Spleen (tissue), 11 donors: ENCODE data around the gene MYD88. TPM values are rescaled to one million over a fixed set of nuclear protein-coding genes. Genes with fewer than 3 reads are reported as not detected.

Experiments
- DNase-seq: peaks from one replicate; pipeline ENCODE4 v3.0.0-alpha.2; 2020
- H3K27ac ChIP-seq, 8 donors: fragments of 200-600 bp; sonication (generic) in 7 of 8; 1 replicate in 4 of 8; 2 replicates in 4 of 8; pipeline versions ENCODE4 v1.5.0 to v1.8.0; 2016 to 2021; ENCODE audit warnings: inconsistent platforms in 4 of 8, mild to moderate bottlenecking in 4 of 8, moderate library complexity in 1 of 8
- H3K27me3 ChIP-seq, 7 donors: fragments of 200-600 bp; sonication (generic) in 6 of 7; replicated peaks in 1 of 7; 1 replicate in 4 of 7; 2 replicates in 3 of 7; pipeline versions ENCODE4 v1.5.0 to v1.8.0; 2016 to 2021; ENCODE audit warnings: inconsistent platforms in 3 of 7, mild to moderate bottlenecking in 1 of 7
- H3K36me3 ChIP-seq, 6 donors: fragments of 200-600 bp; sonication (generic) in 5 of 6; 1 replicate in 4 of 6; 2 replicates in 2 of 6; pipeline versions ENCODE4 v1.5.0 to v1.8.0; 2016 to 2021; ENCODE audit warnings: inconsistent platforms in 2 of 6
- H3K4me1 ChIP-seq, 6 donors: fragments of 200-600 bp; sonication (generic) in 5 of 6; 1 replicate in 3 of 6; 2 replicates in 3 of 6; pipeline versions ENCODE4 v1.5.0 to v1.8.0; 2016 to 2021; ENCODE audit warnings: inconsistent platforms in 3 of 6
- H3K4me3 ChIP-seq, 8 donors: fragments of 200-600 bp; sonication (generic) in 7 of 8; 1 replicate in 4 of 8; 2 replicates in 4 of 8; pipeline versions ENCODE4 v1.5.0 to v1.8.0; 2016 to 2021; ENCODE audit warnings: inconsistent platforms in 4 of 8, mild to moderate bottlenecking in 4 of 8, moderate library complexity in 2 of 8
- H3K9me3 ChIP-seq, 8 donors: fragments of 200-600 bp; sonication (generic) in 7 of 8; 1 replicate in 4 of 8; 2 replicates in 4 of 8; pipeline versions ENCODE4 v1.5.0 to v1.8.0; 2016 to 2021; ENCODE audit warnings: inconsistent platforms in 4 of 8
- POLR2A ChIP-seq, 3 donors: fragments of 450-650 bp; IDR thresholded peaks; one replicate each; pipeline ENCODE4 v1.5.1; 2017; ENCODE audit warnings: antibody characterized with exemption in 3 of 3, mild to moderate bottlenecking in 1 of 3
- POLR2AphosphoS5 ChIP-seq, 3 donors: sonication (generic); formaldehyde crosslinking; IDR thresholded peaks; one replicate each; pipeline ENCODE4 v1.5.1; 2017; ENCODE audit warnings: antibody characterized with exemption in 3 of 3
- WGBS, 5 donors: extraction: QIAGEN DNeasy Blood & Tissue Kit in 3 of 5; methylation state at CpG; one replicate each; pipeline versions ENCODE4 v1.1.5 to v1.1.7; 2013 to 2018; 5-methylcytosine and 5-hydroxymethylcytosine counted together
- intact Hi-C: fragments of 100-400 bp; cut with DNase I; formaldehyde crosslinking; loops from one replicate; pipeline ENCODE4 v1.15.0; 2023; ENCODE audit warnings: low total_unique reads
- polyA plus RNA-seq, 3 donors: library from polyadenylated mRNA; stranded (reverse); fragments of 200-250 nt; gene quantifications; one replicate each; pipeline ENCODE4 v1.2.1, GENCODE V29; 2013
- total RNA-seq, 7 donors: library from RNA; depleted of rRNA in 3 of 7; stranded (reverse); fragments of >200 nt in 3 of 7; fragmentation: NEBNext Ultra II Directional in 4 of 7; extraction: Animal tissue kit (Norgen Biotek cat#: 25700) in 4 of 7; gene quantifications; one replicate each; pipeline versions ENCODE4 v1.1.0 to v1.2.1, GENCODE V29; 2016 to 2021
- TF ChIP-seq, protein P1 (sequence below), 11 experiments: fragments of 200-600 bp in 7 of 11; fragments of 450-650 bp in 4 of 11; sonication (generic) in 4 of 11; IDR thresholded peaks in 8 of 11; conservative IDR thresholded peaks in 3 of 11; 1 replicate in 7 of 11; 2 replicates in 4 of 11; pipeline versions ENCODE4 v1.4.0 to v1.8.0; 2016 to 2021; ENCODE audit warnings: antibody characterized with exemption in 11 of 11, inconsistent platforms in 4 of 11, mild to moderate bottlenecking in 1 of 11
- donor health status: healthy with polysubstance abuse.
- donor health status: DM: no; HTN: no; CAD: no; lungs with moderate emphysema.
- donor health status: DM: no; HTN: no; CAD: no.
- donor health status: Bipolar disorder and iron deficiency.
- donor health status: healthy.
- donor health status: DM: no; HTN: no; CAD: no.
- donor health status: DM: yes; HTN: yes; CAD: no.

MYD88 gene
- total and polyA plus RNA-seq, 10 donors: 38.8 to 146 (median 73.1) TPM

GRCh38 chr3:38128303-38128655 is 10.2 kb upstream of the MYD88 start:
- Histone ChIP-seq H3K27ac (peak overlapping the region in 2 of 8 donors; percentile 44 to 50), H3K9me3 (no peaks in the 10 kb centered on the region), H3K36me3 (peaks cover 0 to 100% (median 96%) of the 10 kb centered on the region in 6 donors), H3K4me3 (no peak overlapping the region), H3K27me3 (no peaks in the 10 kb centered on the region), H3K4me1 (peaks cover 0 to 49% (median 20%) of the 10 kb centered on the region in 6 donors)
- 93 to 100% (median 94%) methylated on average over 1 of the region's 1 CpG for WGBS, 5 donors
- no peak for DNase-seq
- TF ChIP-seq POLR2AphosphoS5 (IDR thresholded peaks at IDR 0.05) (no peak), POLR2A (IDR thresholded peaks at IDR 0.05) (no peak)
- TF ChIP-seq, protein P1, sequence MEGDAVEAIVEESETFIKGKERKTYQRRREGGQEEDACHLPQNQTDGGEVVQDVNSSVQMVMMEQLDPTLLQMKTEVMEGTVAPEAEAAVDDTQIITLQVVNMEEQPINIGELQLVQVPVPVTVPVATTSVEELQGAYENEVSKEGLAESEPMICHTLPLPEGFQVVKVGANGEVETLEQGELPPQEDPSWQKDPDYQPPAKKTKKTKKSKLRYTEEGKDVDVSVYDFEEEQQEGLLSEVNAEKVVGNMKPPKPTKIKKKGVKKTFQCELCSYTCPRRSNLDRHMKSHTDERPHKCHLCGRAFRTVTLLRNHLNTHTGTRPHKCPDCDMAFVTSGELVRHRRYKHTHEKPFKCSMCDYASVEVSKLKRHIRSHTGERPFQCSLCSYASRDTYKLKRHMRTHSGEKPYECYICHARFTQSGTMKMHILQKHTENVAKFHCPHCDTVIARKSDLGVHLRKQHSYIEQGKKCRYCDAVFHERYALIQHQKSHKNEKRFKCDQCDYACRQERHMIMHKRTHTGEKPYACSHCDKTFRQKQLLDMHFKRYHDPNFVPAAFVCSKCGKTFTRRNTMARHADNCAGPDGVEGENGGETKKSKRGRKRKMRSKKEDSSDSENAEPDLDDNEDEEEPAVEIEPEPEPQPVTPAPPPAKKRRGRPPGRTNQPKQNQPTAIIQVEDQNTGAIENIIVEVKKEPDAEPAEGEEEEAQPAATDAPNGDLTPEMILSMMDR (IDR thresholded peaks at IDR 0.05 in 8 of 11, conservative IDR thresholded peaks at IDR 0.05 in 3 of 11): no peak
- intact Hi-C loops: no loop called here

DNA sequence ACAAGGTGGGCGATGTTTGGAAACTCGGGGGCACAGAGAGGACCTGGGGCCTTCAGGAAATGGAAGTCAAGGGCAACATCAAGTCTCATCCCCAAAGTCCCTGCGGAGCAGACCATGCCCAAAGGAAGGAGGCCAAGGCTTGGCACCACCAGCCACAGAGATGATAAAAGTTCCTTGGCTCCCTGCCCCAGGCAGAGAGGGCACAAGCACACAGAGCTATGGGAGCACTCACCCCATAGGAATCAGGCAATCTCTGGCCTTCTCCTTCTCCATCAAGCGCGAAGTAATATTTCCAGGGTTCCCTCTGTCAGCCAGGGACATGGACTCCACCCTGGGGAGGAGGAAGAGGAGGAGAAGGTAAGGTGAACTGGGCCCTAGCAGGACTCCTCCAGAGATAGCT is 9.4 kb upstream of the MYD88 start:
- Histone ChIP-seq H3K36me3 (peaks cover 3 to 100% (median 96%) of the 10 kb centered on the region in 6 donors), H3K4me1 (peaks cover 3 to 57% (median 26%) of the 10 kb centered on the region in 6 donors), H3K27me3 (no peaks in the 10 kb centered on the region), H3K27ac (no peak overlapping the region), H3K4me3 (no peak overlapping the region), H3K9me3 (no peaks in the 10 kb centered on the region)
- intact Hi-C loops: no loop called here
- DNase-seq: no peak
- 89 to 98% (median 91%) methylated on average over 5 of the region's 5 CpGs for WGBS, 5 donors
- TF ChIP-seq, protein P1 (IDR thresholded peaks at IDR 0.05 in 8 of 11, conservative IDR thresholded peaks at IDR 0.05 in 3 of 11): no peak
- TF ChIP-seq POLR2A (IDR thresholded peaks at IDR 0.05) (no peak), POLR2AphosphoS5 (IDR thresholded peaks at IDR 0.05) (no peak)

DNA sequence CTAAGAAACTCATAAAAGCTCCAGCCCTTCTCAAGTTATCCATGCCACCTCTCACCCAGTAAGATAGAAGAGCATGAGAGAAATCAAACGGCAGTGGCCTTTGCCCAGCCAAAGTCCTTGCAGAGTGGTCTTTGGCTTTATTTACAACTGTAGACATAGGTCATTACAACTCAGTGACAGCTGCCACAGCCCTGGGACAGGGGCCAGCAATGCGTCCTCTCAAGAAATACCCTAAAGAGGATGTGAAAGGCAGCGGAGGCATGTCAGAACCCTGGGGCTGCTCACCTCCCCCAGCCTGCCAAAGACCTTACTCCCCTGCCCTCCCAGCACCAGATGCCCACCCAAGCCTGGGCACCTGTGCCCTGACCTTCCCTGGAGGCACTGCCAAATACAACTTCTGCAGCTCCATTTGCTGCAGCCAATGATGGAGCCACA is 7.8 kb upstream of the MYD88 start:
- 65 to 77% (median 73%) methylated on average over 3 of the region's 3 CpGs for WGBS, 5 donors
- H3K27ac ChIP-seq: no peak overlapping the region
- no peak for TF ChIP-seq POLR2A (IDR thresholded peaks at IDR 0.05)
- TF ChIP-seq, protein P1 (IDR thresholded peaks at IDR 0.05 in 8 of 11, conservative IDR thresholded peaks at IDR 0.05 in 3 of 11): no peak
- no peak for TF ChIP-seq POLR2AphosphoS5 (IDR thresholded peaks at IDR 0.05)
- peaks cover 14 to 73% (median 39%) of the 10 kb centered on the region in 6 donors for H3K4me1 ChIP-seq
- no peak for DNase-seq
- H3K4me3 ChIP-seq: no peak overlapping the region
- H3K27me3 ChIP-seq: no peaks in the 10 kb centered on the region
- intact Hi-C loops: no loop called here
- peaks cover 3 to 97% (median 88%) of the 10 kb centered on the region in 6 donors for H3K36me3 ChIP-seq
- no peaks in the 10 kb centered on the region for H3K9me3 ChIP-seq

DNA sequence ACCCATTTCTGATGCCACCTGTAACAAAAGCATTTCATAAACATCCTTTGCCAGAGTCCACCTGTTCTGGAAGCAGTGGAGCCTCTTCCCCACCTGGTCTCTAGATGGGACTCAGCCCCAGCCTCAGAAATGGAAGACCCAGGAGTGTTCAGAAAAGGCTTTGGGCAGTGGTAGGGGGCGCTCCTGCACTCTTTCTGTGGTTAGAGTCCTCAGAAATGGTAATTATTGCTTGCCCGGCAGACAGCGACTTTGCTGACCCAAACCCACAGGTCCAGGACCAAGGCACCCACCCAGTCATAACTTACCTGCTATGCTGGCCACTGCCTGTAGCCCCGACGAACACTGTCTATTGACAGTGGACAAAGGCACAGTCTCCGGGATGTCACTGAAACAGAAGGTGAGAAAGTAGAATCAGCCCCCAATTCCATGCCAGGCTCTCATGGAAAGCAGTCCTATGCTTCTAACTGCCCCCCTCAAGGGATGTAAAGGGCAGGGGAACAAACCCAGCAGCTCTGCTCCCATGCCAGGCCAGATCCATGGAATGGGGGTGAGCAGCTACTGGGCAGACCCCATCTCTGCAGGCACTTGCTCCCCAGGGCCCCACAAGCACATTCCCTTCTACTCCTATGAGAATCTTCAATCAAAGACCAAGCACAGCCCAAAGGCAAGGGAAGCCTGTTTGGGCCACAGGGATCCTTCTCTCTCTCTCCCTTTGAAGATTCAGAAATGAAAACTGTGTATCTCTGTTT is 6.7 kb upstream of the MYD88 start:
- TF ChIP-seq POLR2AphosphoS5 (IDR thresholded peaks at IDR 0.05): no peak
- TF ChIP-seq, protein P1 (IDR thresholded peaks at IDR 0.05 in 8 of 11, conservative IDR thresholded peaks at IDR 0.05 in 3 of 11): peak in 2 of 11 experiments; percentile 25 to 35
- intact Hi-C loops: no loop called here
- no peak for DNase-seq
- Histone ChIP-seq H3K36me3 (peaks cover 3 to 85% (median 76%) of the 10 kb centered on the region in 6 donors), H3K4me3 (no peak overlapping the region), H3K27ac (no peak overlapping the region), H3K4me1 (peaks cover 18 to 82% (median 45%) of the 10 kb centered on the region in 6 donors), H3K9me3 (no peaks in the 10 kb centered on the region), H3K27me3 (no peaks in the 10 kb centered on the region)
- WGBS, 5 donors: 63 to 82% (median 75%) methylated on average over 5 to 6 of the region's 6 CpGs
